Measurements from ENCODE around the gene CFAP74.

- TF ChIP-seq GATA3 (IDR thresholded peaks at IDR 0.05; ENCODE audit: low read depth, low read length), result no peak
- TF ChIP-seq GATA2 (IDR thresholded peaks at IDR 0.05; ENCODE audit: low read depth, low read length), result no peak
These were observed 48.6 kb downstream of the CFAP74 start for GRCh38 chr1:1954831-1955441.
